GM21717 (cell line): Measurements from ENCODE around the gene GLIS1.

ENCODE experiments used
- ATAC-seq: cut with Tn5 transposase; IDR thresholded peaks from one replicate; pipeline ENCODE4 v1.9.1; 2021; ENCODE audit warnings: mild to moderate bottlenecking, moderate library complexity; ENCODE audit not compliant: unreplicated experiment

Gene GLIS1

GRCh38 chr1:53458634-53459033 lies 280.3 kb downstream of the GLIS1 start:
- no peak for ATAC-seq
